Body of pancreas (tissue), 4 donors: ENCODE data around the gene TEDDM1. TPM values are rescaled to one million over a fixed set of nuclear protein-coding genes. Genes with fewer than 3 reads are reported as not detected.
"Not testable (repeated sequence)": the region's sequence is repeated elsewhere in the genome, so short reads cannot be mapped to it uniquely, and the experiment has no call there.

Experiments used
- ATAC-seq: fragments of 150-250 bp; one replicate; pipeline ENCODE4 v1.9.1; 2016
- DNase-seq, 4 donors: peaks; one replicate each; pipeline ENCODE4 v3.0.0-alpha.2; 2019
- H3K27ac ChIP-seq, 4 donors: fragments of 200-600 bp; sonication (generic); 1 replicate in 3 of 4; 2 replicates in 1 of 4; pipeline versions ENCODE4 v1.5.1 to v1.6.1; 2016 to 2019; ENCODE audit warnings: mild to moderate bottlenecking in 1 of 4, mixed read lengths in 1 of 4, moderate library complexity in 1 of 4
- H3K27me3 ChIP-seq, 2 donors: fragments of 200-600 bp; sonication (generic); one replicate each; pipeline ENCODE4 v1.6.0; 2016; ENCODE audit warnings: mild to moderate bottlenecking in 1 of 2
- H3K36me3 ChIP-seq, 2 donors: fragments of 200-600 bp; sonication (generic); replicated peaks in 1 of 2; 2 replicates each; pipeline ENCODE4 v1.5.1; 2016; ENCODE audit warnings: low read depth in 2 of 2; ENCODE audit not compliant: insufficient read depth in 1 of 2
- H3K4me1 ChIP-seq: fragments of 200-600 bp; sonication (generic); one replicate; pipeline ENCODE4 v1.6.0; 2016
- H3K4me3 ChIP-seq, 2 donors: fragments of 200-600 bp; sonication (generic); 1 replicate in 1 of 2; 2 replicates in 1 of 2; pipeline ENCODE4 v1.5.1; 2016 to 2019
- H3K9me3 ChIP-seq, 3 donors: fragments of 200-600 bp; sonication (generic); 1 replicate in 2 of 3; 2 replicates in 1 of 3; pipeline ENCODE4 v1.5.1; 2016
- POLR2A ChIP-seq, 3 donors: fragments of 450-650 bp; IDR thresholded peaks; one replicate each; pipeline ENCODE4 v1.6.1; 2016; ENCODE audit warnings: antibody characterized with exemption in 3 of 3, mild to moderate bottlenecking in 2 of 3
- WGBS, 2 donors: methylation state at CpG; one replicate each; pipeline ENCODE4 v1.1.5; 2017; 5-methylcytosine and 5-hydroxymethylcytosine counted together
- intact Hi-C: fragments of 100-400 bp; cut with DNase I; formaldehyde crosslinking; loops from one replicate; pipeline ENCODE4 v1.15.1; 2023
- total RNA-seq, 2 donors: library from RNA; depleted of rRNA; stranded (reverse); fragments of >200 nt; gene quantifications; one replicate each; pipeline ENCODE4 v1.1.0, GENCODE V29; 2016
- TF ChIP-seq, protein P1 (sequence below), 7 experiments: fragments of 450-650 bp in 4 of 7; fragments of 200-600 bp in 3 of 7; sonication (generic) in 3 of 7; IDR thresholded peaks; one replicate each; pipeline ENCODE4 v1.5.1; 2016 to 2019; ENCODE audit warnings: antibody characterized with exemption in 7 of 7

Gene TEDDM1, protein sequence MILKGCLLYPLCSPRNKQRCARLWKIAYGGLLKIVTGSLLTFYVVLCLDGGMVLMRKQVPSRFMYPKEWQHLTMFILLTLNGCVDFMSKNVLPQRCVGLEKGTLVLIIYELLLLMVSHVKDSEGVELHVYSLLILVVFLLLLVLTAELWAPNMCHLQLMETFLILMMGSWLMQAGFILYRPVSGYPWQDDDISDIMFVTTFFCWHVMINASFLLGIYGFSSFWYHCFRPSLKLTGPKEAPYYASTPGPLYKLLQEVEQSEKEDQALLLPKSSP
- not detected for total RNA-seq

DNA sequence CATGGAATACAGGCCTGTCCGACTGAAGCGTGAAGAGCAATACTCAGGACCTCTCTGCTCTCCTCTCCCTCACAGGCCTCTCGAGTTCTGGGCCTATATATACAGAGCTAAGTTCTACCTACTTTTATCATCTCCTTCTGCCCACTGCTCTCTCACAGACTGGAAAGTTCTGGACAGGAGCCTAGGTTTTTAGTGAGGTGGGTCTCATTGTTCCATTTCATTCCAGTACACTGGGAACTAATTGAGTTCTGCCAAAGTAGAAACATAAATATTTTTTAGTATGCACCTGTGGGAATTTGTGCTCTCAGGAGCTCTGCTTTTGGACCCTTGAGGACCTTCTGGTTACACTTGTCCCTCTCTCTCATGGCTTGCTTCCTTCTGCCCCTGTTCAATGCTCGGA lies at the start of gene TEDDM1:
TEDDM1 (minus strand) TSS at position 101 of the 400 bp plus-strand sequence. CDS start 182 bp downstream, outside the sequence.
- DNase-seq = no peak
- Histone ChIP-seq H3K4me1 (peaks cover 11% of the 10 kb centered on the region), H3K27me3 (no peaks in the 10 kb centered on the region), H3K9me3 (no peaks in the 10 kb centered on the region), H3K36me3 (no peaks in the 10 kb centered on the region), H3K27ac (no peak within 1 kb of the TSS), H3K4me3 (no peak within 1 kb of the TSS)
- intact Hi-C loops = no loop called here
- ATAC-seq = no peak
- TF ChIP-seq, protein P1, sequence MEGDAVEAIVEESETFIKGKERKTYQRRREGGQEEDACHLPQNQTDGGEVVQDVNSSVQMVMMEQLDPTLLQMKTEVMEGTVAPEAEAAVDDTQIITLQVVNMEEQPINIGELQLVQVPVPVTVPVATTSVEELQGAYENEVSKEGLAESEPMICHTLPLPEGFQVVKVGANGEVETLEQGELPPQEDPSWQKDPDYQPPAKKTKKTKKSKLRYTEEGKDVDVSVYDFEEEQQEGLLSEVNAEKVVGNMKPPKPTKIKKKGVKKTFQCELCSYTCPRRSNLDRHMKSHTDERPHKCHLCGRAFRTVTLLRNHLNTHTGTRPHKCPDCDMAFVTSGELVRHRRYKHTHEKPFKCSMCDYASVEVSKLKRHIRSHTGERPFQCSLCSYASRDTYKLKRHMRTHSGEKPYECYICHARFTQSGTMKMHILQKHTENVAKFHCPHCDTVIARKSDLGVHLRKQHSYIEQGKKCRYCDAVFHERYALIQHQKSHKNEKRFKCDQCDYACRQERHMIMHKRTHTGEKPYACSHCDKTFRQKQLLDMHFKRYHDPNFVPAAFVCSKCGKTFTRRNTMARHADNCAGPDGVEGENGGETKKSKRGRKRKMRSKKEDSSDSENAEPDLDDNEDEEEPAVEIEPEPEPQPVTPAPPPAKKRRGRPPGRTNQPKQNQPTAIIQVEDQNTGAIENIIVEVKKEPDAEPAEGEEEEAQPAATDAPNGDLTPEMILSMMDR (IDR thresholded peaks at IDR 0.05) = no peak
- no peak for TF ChIP-seq POLR2A (IDR thresholded peaks at IDR 0.05)
- 82 to 89% methylated on average over 4 of the region's 4 CpGs for WGBS, 2 donors

DNA sequence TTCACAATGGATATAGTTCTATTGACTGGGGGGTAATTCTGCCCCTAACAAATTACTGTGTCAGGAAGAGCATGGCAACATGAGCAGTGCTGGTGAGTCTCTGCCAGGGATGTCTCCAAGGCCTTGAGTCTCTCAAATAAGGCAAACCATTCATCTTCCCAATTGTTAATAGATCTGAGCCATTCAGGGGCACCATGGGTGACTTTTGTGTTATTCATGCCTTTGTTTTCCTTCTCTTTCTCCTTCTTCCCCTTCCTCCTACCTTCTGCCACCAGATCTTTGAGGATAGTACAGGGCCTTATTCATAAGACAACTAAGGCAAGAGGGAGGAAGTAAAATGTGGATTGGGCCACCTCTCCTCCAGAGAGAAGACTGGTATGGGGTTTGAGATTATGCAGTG lies 49.6 kb upstream of the TEDDM1 start, which contains the start of gene RGSL1:
RGSL1 (plus strand) TSS at position 60 of the 400 bp plus-strand sequence; CDS start at position 80, 20 bp downstream.
- ATAC-seq (no peak), DNase-seq (no peak)
- Histone ChIP-seq H3K9me3 (no peaks in the 10 kb centered on the region), H3K36me3 (no peaks in the 10 kb centered on the region), H3K27me3 (no peaks in the 10 kb centered on the region), H3K4me3 (no peak within 1 kb of the TSS), H3K4me1 (peaks cover 2% of the 10 kb centered on the region), H3K27ac (no peak within 1 kb of the TSS)
- intact Hi-C loops = no loop called here
- TF ChIP-seq, protein P1 (IDR thresholded peaks at IDR 0.05) = no peak
- no peak for TF ChIP-seq POLR2A (IDR thresholded peaks at IDR 0.05)

DNA sequence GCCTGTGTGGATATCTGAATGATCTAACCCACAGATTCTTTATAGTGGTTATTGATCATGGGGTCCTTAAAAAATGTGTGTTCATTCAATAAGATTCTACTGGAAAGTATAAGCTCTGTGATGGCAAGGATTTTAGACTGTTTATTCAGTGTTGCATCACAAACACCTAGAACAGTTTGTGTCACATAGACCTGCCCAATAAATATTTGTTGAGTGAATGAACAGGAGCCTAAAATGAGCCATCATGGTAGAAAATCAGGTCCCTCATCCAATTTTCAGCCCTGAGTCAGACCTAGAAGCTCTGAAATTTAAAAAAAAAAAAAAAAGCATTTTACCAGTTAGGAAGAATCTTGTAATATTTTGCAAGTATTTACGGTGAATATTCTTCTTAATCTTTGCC lies 47.2 kb upstream of the TEDDM1 start:
- TF ChIP-seq POLR2A (IDR thresholded peaks at IDR 0.05) = no peak
- TF ChIP-seq, protein P1 (IDR thresholded peaks at IDR 0.05) = no peak
- Histone ChIP-seq H3K27ac (no peak overlapping the region), H3K36me3 (no peaks in the 10 kb centered on the region), H3K9me3 (no peaks in the 10 kb centered on the region), H3K27me3 (no peaks in the 10 kb centered on the region), H3K4me3 (no peak overlapping the region), H3K4me1 (peaks cover 10% of the 10 kb centered on the region)
- intact Hi-C loops = loop anchor here (10.0 kb wide), 1 partner anchor 337 kb away; the partner anchor contains the start of gene NPL
- WGBS, 2 donors = 81 to 82% methylated on average over 1 of the region's 1 CpG
- DNase-seq (no peak), ATAC-seq (no peak)

DNA sequence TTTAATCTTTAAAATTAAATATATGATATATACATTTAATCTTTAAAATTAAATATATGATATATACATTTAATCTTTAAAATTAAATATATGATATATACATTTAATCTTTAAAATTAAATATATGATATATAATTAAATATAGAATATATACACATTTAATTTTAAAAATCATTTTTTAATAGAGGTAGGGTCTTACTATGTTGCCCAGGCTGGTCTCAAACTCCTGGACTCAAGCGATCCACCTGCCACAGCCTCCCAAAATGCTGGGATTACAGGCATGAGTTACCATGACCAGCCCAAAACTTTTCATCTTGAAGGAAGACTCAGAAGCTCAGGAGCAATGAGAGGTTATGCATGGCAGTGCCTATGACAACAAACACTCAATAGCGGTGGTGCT lies 46.7 kb upstream of the TEDDM1 start:
- H3K4me3 ChIP-seq, H3K36me3 ChIP-seq, H3K9me3 ChIP-seq, DNase-seq, H3K4me1 ChIP-seq, H3K27me3 ChIP-seq, ATAC-seq, H3K27ac ChIP-seq: not testable (repeated sequence)
- intact Hi-C loops = loop anchor here (10.0 kb wide), 1 partner anchor 338 kb away; the partner anchor contains the start of gene NPL
- WGBS, 2 donors = 91 to 92% methylated on average over 2 of the region's 2 CpGs

DNA sequence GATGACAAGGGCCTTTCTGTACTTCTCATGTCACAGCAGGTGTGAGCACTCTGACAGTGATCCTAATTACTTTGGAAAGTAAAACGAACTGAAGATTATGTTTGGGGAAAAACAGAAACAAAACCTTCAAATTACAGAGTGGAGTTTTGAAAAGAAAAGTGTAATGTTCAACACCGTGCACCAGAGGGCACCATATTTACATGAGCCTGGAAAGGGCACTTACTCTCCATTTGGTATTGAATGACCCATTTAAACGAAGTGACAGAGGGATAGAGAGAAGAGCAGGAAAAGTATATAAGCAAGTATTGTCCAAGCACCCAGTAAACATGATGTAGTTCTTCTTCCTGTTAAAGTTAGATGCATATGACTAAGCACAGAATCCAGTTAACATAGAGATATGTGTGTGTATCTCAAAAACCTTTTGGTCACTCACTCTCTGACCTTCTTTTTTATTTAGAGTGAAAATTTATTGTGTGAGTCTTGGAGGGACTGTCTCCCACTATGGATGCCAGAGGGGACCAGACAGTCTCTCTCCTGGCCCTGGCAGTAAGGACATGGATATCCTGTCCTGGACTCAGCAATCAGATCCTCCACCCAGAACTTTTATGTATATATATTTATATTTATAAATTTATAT lies 45.7 kb upstream of the TEDDM1 start:
- no peaks in the 10 kb centered on the region for H3K36me3 ChIP-seq
- 1 to 5% methylated on average over 3 of the region's 3 CpGs for WGBS, 2 donors
- DNase-seq = peak; percentile 22 to 31 (median 26)
- intact Hi-C loops = loop anchor here (10.0 kb wide), 1 partner anchor 339 kb away; the partner anchor contains the start of gene NPL
- no peak for TF ChIP-seq POLR2A (IDR thresholded peaks at IDR 0.05)
- TF ChIP-seq, protein P1 (IDR thresholded peaks at IDR 0.05) = peak in 6 of 7 experiments; percentile 46 to 63 (median 61)
- peak; percentile 78 for ATAC-seq
- H3K27ac ChIP-seq = no peak overlapping the region
- no peaks in the 10 kb centered on the region for H3K27me3 ChIP-seq
- H3K4me3 ChIP-seq = no peak overlapping the region
- no peaks in the 10 kb centered on the region for H3K9me3 ChIP-seq
- peaks cover 10% of the 10 kb centered on the region for H3K4me1 ChIP-seq
